GM12872 (cell line): ENCODE measurements around the gene SPOCD1.

Source experiments
- CTCF ChIP-seq: IDR thresholded peaks from 3 replicates; pipeline ENCODE4 v1.5.1; 2011; ENCODE audit warnings: low read depth, mild to moderate bottlenecking, low read length, moderate library complexity; ENCODE audit not compliant: insufficient read depth

The SPOCD1 gene

GRCh38 chr1:31815752-31816500 is at the start of gene SPOCD1:
TSS of gene SPOCD1 (minus strand) at chr1:31816022. CDS start at chr1:31815333, 689 bp downstream.
- peak; percentile 87 for TF ChIP-seq CTCF

GRCh38 chr1:31862071-31862470 is 46.2 kb upstream of the SPOCD1 start:
- TF ChIP-seq CTCF = no peak

- TF ChIP-seq CTCF = peak; percentile 63
Measured at GRCh38 chr1:31861346-31861745, 45.5 kb upstream of the SPOCD1 start.

GRCh38 chr1:31860581-31860980 is 44.8 kb upstream of the SPOCD1 start:
- TF ChIP-seq CTCF = no peak

GRCh38 chr1:31859719-31860118 is 43.9 kb upstream of the SPOCD1 start:
- no peak for TF ChIP-seq CTCF

- no peak for TF ChIP-seq CTCF
Measured at GRCh38 chr1:31859044-31859443, 43.2 kb upstream of the SPOCD1 start.

GRCh38 chr1:31857863-31858262 is 42.0 kb upstream of the SPOCD1 start:
- TF ChIP-seq CTCF = no peak
